ENCODE data around the gene PINLYP. TPM values are rescaled to one million over a fixed set of nuclear protein-coding genes. Genes with fewer than 3 reads are reported as not detected.

The PINLYP gene
- total and polyA plus RNA-seq, 12 donors: 0.28 to 5.2 (median 1.4) TPM

GRCh38 chr19:43538922-43539321, 36.7 kb upstream of the PINLYP start:
- intact Hi-C loops (cut with DNase I): loop anchor here in 7 of 10 donors (5.0 to 10.0 kb wide), 6 partner anchors 53 to 126 kb away; partner anchors contain the start of genes IRGQ (in 2 of the 7) and ZNF576 (in 2 of the 7)
- TF ChIP-seq CTCF (IDR thresholded peaks at IDR 0.05): no peak
- Histone ChIP-seq H3K4me3 (no peak overlapping the region), H3K9me3 (peaks cover 0 to 15% (median 10%) of the 10 kb centered on the region in 11 donors), H3K27ac (no peak overlapping the region), H3K27me3 (no peaks in the 10 kb centered on the region), H3K4me1 (peaks cover 0 to 18% (median 5%) of the 10 kb centered on the region in 9 donors), H3K36me3 (peaks cover 0 to 71% (median 35%) of the 10 kb centered on the region in 9 donors)
- DNase-seq (no peak), ATAC-seq (no peak)

- intact Hi-C loops (cut with DNase I): loop anchor here in 2 of 10 donors (10.0 kb wide), 2 partner anchors 104 to 244 kb away; partner anchors contain the start of gene KCNN4 (in 1 of the 2)
- WGBS, 2 donors: 96 to 97% methylated on average over 3 of the region's 3 CpGs
- no peak for DNase-seq
- Histone ChIP-seq H3K9me3 (peaks cover 0 to 15% (median 10%) of the 10 kb centered on the region in 11 donors), H3K4me3 (no peak overlapping the region), H3K4me1 (peaks cover 0 to 5% (median 0%) of the 10 kb centered on the region in 9 donors), H3K36me3 (peaks cover 0 to 85% (median 47%) of the 10 kb centered on the region in 9 donors), H3K27me3 (no peaks in the 10 kb centered on the region), H3K27ac (no peak overlapping the region)
- ATAC-seq: no peak
- TF ChIP-seq CTCF (IDR thresholded peaks at IDR 0.05): no peak
These were observed 35.2 kb upstream of the PINLYP start for GRCh38 chr19:43540381-43540780.

- intact Hi-C loops (cut with DNase I): loop anchor here in 2 of 10 donors (10.0 kb wide), 2 partner anchors 103 to 243 kb away; partner anchors contain the start of gene KCNN4 (in 1 of the 2)
- H3K4me3 ChIP-seq: no peak overlapping the region
- H3K4me1 ChIP-seq: no peaks in the 10 kb centered on the region
- 94 to 98% methylated on average over 5 of the region's 5 CpGs for WGBS, 2 donors
- no peak for ATAC-seq
- H3K27me3 ChIP-seq: no peaks in the 10 kb centered on the region
- H3K9me3 ChIP-seq: peaks cover 0 to 15% (median 10%) of the 10 kb centered on the region in 11 donors
- TF ChIP-seq CTCF (IDR thresholded peaks at IDR 0.05): no peak
- H3K36me3 ChIP-seq: peaks cover 0 to 95% (median 51%) of the 10 kb centered on the region in 9 donors
- H3K27ac ChIP-seq: no peak overlapping the region
- no peak for DNase-seq
These were observed 33.5 kb upstream of the PINLYP start for GRCh38 chr19:43541920-43542650.

- WGBS, 2 donors: 94% methylated on average over 9 of the region's 9 CpGs
- DNase-seq: no peak
- intact Hi-C loops (cut with DNase I): loop anchor here in 2 of 10 donors (10.0 kb wide), 2 partner anchors 101 to 241 kb away; partner anchors contain the start of gene KCNN4 (in 1 of the 2)
These were observed 31.5 kb upstream of the PINLYP start for GRCh38 chr19:43544077-43544476.

More at GRCh38 chr19:43544077-43544476, 31.5 kb upstream of the PINLYP start:
- H3K36me3 ChIP-seq: peaks cover 0 to 85% (median 38%) of the 10 kb centered on the region in 9 donors
- no peak for ATAC-seq
- H3K27me3 ChIP-seq: no peaks in the 10 kb centered on the region
- H3K9me3 ChIP-seq: peaks cover 0 to 6% (median 4%) of the 10 kb centered on the region in 11 donors
- no peak overlapping the region for H3K27ac ChIP-seq
- TF ChIP-seq CTCF (IDR thresholded peaks at IDR 0.05): no peak
- H3K4me1 ChIP-seq: no peaks in the 10 kb centered on the region
- no peak overlapping the region for H3K4me3 ChIP-seq

Measured in heart right ventricle (tissue), 16 donors.